PC-9 (cell line): Measurements from ENCODE around the gene TOP1. TPM values are rescaled to one million over a fixed set of nuclear protein-coding genes. Genes with fewer than 3 reads are reported as not detected.

Source experiments
- BruUV-seq: library from RNA; stranded (reverse); fragments of 400-500 nt; replicated peaks from 2 replicates; lab custom pipeline; 2021; lab: Mats Ljungman, UMichigan
- CTCF ChIA-PET: fragments of 300-600 bp; sonication (Branson Sonifier 250); formaldehyde crosslinking; loops from one replicate; lab custom pipeline; 2022; ENCODE audit warnings: antibody characterized with exemption; lab: Charles Lee
- POLR2A ChIA-PET: fragments of 300-600 bp; sonication (Branson Sonifier 250); formaldehyde crosslinking; loops from one replicate; lab custom pipeline; 2022; ENCODE audit warnings: antibody characterized with exemption; ENCODE audit not compliant: unreplicated experiment; lab: Charles Lee
- DNase-seq, 2 experiments: peaks; one replicate each; pipeline versions ENCODE4 v3.0.0 to v3.0.0-alpha.2; 2015 to 2022; ENCODE audit warnings: mixed read lengths in 1 of 2
- H2AFZ ChIP-seq: fragments of 200-600 bp; sonication (generic); 2 replicates; pipeline ENCODE4 v1.8.1; 2017; ENCODE audit warnings: antibody characterized with exemption
- H3F3A ChIP-seq: fragments of 200-600 bp; sonication (generic); 2 replicates; pipeline ENCODE4 v1.8.1; 2017; ENCODE audit warnings: antibody characterized with exemption, mild to moderate bottlenecking, low read depth; ENCODE audit not compliant: insufficient read depth
- H3K27ac ChIP-seq: fragments of 200-600 bp; sonication (generic); 2 replicates; pipeline ENCODE4 v1.6.1; 2016; ENCODE audit warnings: mixed run types
- H3K27me3 ChIP-seq: fragments of 200-600 bp; sonication (generic); 2 replicates; pipeline ENCODE4 v1.6.1; 2016; ENCODE audit warnings: low read depth, mixed run types; ENCODE audit not compliant: insufficient read depth
- H3K36me3 ChIP-seq: fragments of 200-600 bp; sonication (generic); 2 replicates; pipeline ENCODE4 v1.6.1; 2016; ENCODE audit warnings: low read depth, mixed run types
- H3K4me1 ChIP-seq: fragments of 200-600 bp; sonication (generic); replicated peaks from 2 replicates; pipeline ENCODE4 v1.6.1; 2016; ENCODE audit warnings: mixed run types; ENCODE audit not compliant: insufficient read depth
- H3K4me2 ChIP-seq: fragments of 200-600 bp; sonication (generic); 2 replicates; pipeline ENCODE4 v1.6.1; 2017; ENCODE audit warnings: mixed run types
- H3K4me3 ChIP-seq: fragments of 200-600 bp; sonication (generic); 2 replicates; pipeline ENCODE4 v1.6.1; 2016; ENCODE audit warnings: mixed run types
- H3K79me2 ChIP-seq: fragments of 200-600 bp; sonication (generic); 2 replicates; pipeline ENCODE4 v1.6.1; 2017; ENCODE audit warnings: low read depth, mixed run types
- H3K9me2 ChIP-seq: fragments of 200-600 bp; sonication (generic); 2 replicates; pipeline ENCODE4 v1.8.1; 2017; ENCODE audit warnings: mild to moderate bottlenecking; ENCODE audit not compliant: insufficient read depth
- H3K9me3 ChIP-seq: fragments of 200-600 bp; sonication (generic); 2 replicates; pipeline ENCODE4 v1.8.1; 2016; ENCODE audit warnings: low read depth; ENCODE audit not compliant: insufficient read depth
- H4K20me1 ChIP-seq: fragments of 200-600 bp; sonication (generic); 2 replicates; pipeline ENCODE4 v1.8.1; 2017; ENCODE audit not compliant: insufficient read depth
- EZH2 ChIP-seq: fragments of 200-600 bp; sonication (generic); IDR thresholded peaks from 2 replicates; pipeline ENCODE4 v1.8.0; 2017; ENCODE audit warnings: antibody characterized with exemption, low read depth
- intact Hi-C: fragments of 100-400 bp; cut with micrococcal nuclease; formaldehyde crosslinking; loops from one replicate; pipeline ENCODE4 v1.10.0; 2022; ENCODE audit not compliant: unreplicated experiment
- total RNA-seq: library from RNA; stranded (reverse); gene quantifications from 2 replicates; pipeline ENCODE4 v1.2.3, GENCODE V29; 2021
- TF ChIP-seq, protein P1 (sequence below): fragments of 200-600 bp; sonication (generic); conservative IDR thresholded peaks from 2 replicates; pipeline ENCODE4 v1.6.1; 2017; ENCODE audit warnings: mixed run types, antibody characterized with exemption, mild to moderate bottlenecking, moderate library complexity

TOP1 gene
- total RNA-seq, 1 experiment from 2014 or later, result 55.8 TPM

DNA sequence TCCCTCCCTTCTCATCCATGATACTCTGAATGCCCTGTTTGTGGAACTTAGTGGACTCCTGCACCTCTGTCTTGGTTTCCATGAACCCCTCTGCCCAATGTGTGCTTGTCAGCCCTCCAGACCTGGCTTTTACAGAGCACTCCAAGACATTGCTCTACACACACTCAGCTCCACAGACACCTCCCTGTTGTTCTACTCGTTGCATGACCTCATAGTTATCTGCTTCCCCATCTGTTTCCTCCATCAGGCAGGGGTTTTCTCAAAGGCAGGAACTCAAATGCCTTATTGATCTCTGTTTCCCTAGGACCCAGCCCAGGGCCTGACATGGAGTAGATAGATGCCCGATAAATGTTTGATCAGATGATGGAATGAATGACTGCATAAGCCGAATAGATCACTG lies 122.0 kb downstream of the TOP1 start:
- Histone ChIP-seq H2AFZ (no peak overlapping the region), H3K4me2 (no peak overlapping the region), H3K27ac (no peak overlapping the region), H3K9me2 (no peaks in the 10 kb centered on the region), H3K9me3 (no peaks in the 10 kb centered on the region), H3F3A (peaks cover 8% of the 10 kb centered on the region; the same call in 1 of the 2 replicates), H3K36me3 (no peaks in the 10 kb centered on the region), H3K79me2 (peaks cover 16% of the 10 kb centered on the region), H4K20me1 (no peaks in the 10 kb centered on the region; the same call in 1 of the 2 replicates), H3K4me3 (no peak overlapping the region), H3K4me1 (peaks cover 7% of the 10 kb centered on the region; the same call in 1 of the 2 replicates), H3K27me3 (no peaks in the 10 kb centered on the region)
- DNase-seq, result no peak
- CTCF ChIA-PET, result no interaction called here
- intact Hi-C loops, result no loop called here
- BruUV-seq, result no TSS peak
- POLR2A ChIA-PET, result no interaction called here
- no peak for TF ChIP-seq EZH2
- TF ChIP-seq, protein P1, sequence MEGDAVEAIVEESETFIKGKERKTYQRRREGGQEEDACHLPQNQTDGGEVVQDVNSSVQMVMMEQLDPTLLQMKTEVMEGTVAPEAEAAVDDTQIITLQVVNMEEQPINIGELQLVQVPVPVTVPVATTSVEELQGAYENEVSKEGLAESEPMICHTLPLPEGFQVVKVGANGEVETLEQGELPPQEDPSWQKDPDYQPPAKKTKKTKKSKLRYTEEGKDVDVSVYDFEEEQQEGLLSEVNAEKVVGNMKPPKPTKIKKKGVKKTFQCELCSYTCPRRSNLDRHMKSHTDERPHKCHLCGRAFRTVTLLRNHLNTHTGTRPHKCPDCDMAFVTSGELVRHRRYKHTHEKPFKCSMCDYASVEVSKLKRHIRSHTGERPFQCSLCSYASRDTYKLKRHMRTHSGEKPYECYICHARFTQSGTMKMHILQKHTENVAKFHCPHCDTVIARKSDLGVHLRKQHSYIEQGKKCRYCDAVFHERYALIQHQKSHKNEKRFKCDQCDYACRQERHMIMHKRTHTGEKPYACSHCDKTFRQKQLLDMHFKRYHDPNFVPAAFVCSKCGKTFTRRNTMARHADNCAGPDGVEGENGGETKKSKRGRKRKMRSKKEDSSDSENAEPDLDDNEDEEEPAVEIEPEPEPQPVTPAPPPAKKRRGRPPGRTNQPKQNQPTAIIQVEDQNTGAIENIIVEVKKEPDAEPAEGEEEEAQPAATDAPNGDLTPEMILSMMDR, result no peak

GRCh38 chr20:41151134-41151869 lies 122.7 kb downstream of the TOP1 start:
- no peaks in the 10 kb centered on the region for H3K9me3 ChIP-seq
- TF ChIP-seq, protein P1, result no peak
- peaks cover 15% of the 10 kb centered on the region for H3K79me2 ChIP-seq
- no peak overlapping the region for H3K4me3 ChIP-seq
- no peak overlapping the region for H2AFZ ChIP-seq
- no peak overlapping the region for H3K27ac ChIP-seq
- POLR2A ChIA-PET, result no interaction called here
- DNase-seq, result no peak
- no peaks in the 10 kb centered on the region for H3K36me3 ChIP-seq
- no peak overlapping the region for H3K4me2 ChIP-seq
- CTCF ChIA-PET, result no interaction called here
- H3F3A ChIP-seq, result peaks cover 8% of the 10 kb centered on the region; the same call in 1 of the 2 replicates
- no TSS peak for BruUV-seq
- no peaks in the 10 kb centered on the region; the same call in 1 of the 2 replicates for H4K20me1 ChIP-seq
- H3K9me2 ChIP-seq, result no peaks in the 10 kb centered on the region
- intact Hi-C loops, result no loop called here
- no peaks in the 10 kb centered on the region for H3K27me3 ChIP-seq
- H3K4me1 ChIP-seq, result peaks cover 7% of the 10 kb centered on the region; the same call in 1 of the 2 replicates

- Histone ChIP-seq H3K27me3 (no peaks in the 10 kb centered on the region), H3F3A (peaks cover 8% of the 10 kb centered on the region; the same call in 1 of the 2 replicates), H3K9me2 (no peaks in the 10 kb centered on the region), H3K79me2 (peaks cover 15% of the 10 kb centered on the region), H3K4me3 (no peak overlapping the region), H3K36me3 (no peaks in the 10 kb centered on the region), H3K27ac (no peak overlapping the region), H4K20me1 (no peaks in the 10 kb centered on the region; the same call in 1 of the 2 replicates), H2AFZ (no peak overlapping the region), H3K4me2 (no peak overlapping the region), H3K4me1 (peaks cover 7% of the 10 kb centered on the region; the same call in 1 of the 2 replicates), H3K9me3 (no peaks in the 10 kb centered on the region)
- intact Hi-C loops, result no loop called here
- BruUV-seq, result no TSS peak
- no peak for DNase-seq
- CTCF ChIA-PET, result no interaction called here
- TF ChIP-seq, protein P1, result no peak
- TF ChIP-seq EZH2, result no peak
- POLR2A ChIA-PET, result no interaction called here
Measured at GRCh38 chr20:41152108-41152757, 123.6 kb downstream of the TOP1 start.
